Kidney tubule cell (primary cell): ENCODE results near the gene SMURF2.
"Not testable (repeated sequence)": the region's sequence is repeated elsewhere in the genome, so short reads cannot be mapped to it uniquely, and the experiment has no call there.

ENCODE experiments used
- DNase-seq: peaks from one replicate; pipeline ENCODE4 v3.0.0-alpha.2; 2018; ENCODE audit warnings: low spot score

Gene SMURF2

DNA sequence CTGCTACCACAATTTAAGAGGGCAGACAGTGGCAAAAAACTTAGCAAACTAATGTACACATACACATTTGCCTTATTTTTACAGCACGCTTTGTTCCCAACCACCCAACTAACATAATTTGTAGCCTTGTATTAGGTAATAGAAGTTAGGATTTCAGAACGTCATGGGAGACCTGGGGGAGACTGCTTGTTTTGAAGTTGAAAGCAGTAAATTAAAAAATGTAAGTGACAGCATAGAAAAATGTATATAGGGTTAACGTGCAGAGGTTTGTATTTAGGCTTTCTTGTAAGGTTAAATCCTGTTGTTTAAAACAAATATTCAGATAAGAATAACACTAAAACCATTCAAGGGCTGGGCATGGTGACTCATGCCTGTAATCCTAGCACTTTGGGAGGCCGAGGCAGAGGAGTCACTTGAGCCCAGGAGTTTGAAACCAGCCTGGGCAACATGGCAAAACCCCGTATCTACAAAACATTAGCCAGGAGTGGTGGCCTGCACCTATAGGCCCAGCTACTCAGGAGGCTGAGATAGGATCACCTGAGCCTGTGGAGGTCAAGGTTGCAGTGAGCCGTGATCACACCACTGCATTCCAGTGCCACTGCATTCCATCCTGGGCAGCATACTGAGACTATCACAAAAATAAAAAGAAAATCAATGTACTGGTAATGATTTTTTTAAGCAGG lies 2.3 kb upstream of the SMURF2 start:
- peak; percentile 60 for DNase-seq

GRCh38 chr17:64663836-64664235 lies 1.7 kb upstream of the SMURF2 start:
- not testable (repeated sequence) for DNase-seq

GRCh38 chr17:64662774-64663367 lies 764 bp upstream of the SMURF2 start:
- DNase-seq = no peak

DNA sequence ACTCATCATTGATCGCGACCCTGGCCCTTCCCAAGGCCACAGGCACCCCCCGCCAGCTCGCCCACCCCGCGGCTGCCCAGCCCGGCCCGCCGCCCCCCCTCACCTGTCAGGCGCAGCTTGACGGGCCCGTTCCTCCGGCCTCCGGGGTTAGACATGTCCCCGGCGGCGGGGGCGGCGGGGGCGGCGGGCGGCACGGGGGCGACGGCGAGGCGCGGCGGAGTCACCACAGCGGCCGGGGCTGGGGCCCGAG lies 456 bp downstream of the SMURF2 start:
- no peak for DNase-seq

- peak; percentile 35 for DNase-seq
Measured at GRCh38 chr17:64660978-64661725, 955 bp downstream of the SMURF2 start.

DNA sequence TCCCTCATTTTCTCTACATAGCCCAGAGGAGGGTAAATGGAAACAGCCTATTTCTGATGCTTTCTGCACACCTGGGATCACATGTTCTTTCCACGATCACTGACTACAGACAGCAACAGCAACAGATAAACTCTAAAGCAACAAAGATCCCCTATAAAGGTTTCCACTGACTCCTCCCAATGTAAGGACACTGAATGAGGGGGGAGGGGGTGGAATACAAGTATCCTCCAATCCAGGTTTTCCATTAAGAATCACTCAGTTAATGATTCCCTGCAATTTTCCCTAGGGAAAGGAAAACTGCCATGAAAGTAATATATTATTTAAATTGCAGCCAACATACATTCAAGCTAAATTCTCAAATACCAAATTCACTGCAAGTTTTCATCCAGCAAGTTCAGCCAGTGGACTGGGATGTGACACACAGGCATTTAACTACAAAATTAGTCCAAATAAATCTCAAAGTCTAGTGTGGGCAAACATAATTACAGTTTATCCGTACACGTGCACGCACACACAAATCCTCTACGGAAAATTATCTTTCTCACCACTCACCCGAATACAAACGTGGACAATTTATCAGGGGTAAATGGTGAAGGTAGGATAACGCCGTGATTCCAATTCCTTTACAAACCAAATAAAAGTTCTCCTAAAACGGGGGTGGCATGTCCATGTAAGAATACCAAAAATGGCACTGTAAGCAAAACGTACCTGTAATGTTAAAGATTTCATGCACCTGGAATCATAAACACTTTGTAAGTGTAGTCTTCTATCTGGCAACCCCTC lies 1.7 kb downstream of the SMURF2 start:
- peak; percentile 83 for DNase-seq

DNA sequence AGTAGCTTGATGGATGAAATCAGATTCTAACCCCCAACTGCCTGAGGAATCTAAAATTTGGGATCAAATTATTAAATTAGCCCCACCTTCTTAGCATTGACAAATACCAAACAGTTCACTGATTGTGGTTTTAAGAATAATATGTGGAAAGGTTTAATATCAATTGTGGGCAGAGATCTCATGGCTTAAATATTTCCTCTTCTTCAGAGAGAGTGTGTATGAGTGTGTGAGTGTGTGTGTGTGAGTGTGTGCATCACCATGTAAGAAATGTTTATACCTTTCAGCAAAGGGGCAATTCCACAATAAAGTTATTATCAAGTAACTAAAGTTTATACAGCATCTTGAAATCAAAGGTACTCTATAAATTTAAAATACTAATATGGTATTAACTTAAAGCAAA lies 3.2 kb downstream of the SMURF2 start:
- peak; percentile 71 for DNase-seq

DNA sequence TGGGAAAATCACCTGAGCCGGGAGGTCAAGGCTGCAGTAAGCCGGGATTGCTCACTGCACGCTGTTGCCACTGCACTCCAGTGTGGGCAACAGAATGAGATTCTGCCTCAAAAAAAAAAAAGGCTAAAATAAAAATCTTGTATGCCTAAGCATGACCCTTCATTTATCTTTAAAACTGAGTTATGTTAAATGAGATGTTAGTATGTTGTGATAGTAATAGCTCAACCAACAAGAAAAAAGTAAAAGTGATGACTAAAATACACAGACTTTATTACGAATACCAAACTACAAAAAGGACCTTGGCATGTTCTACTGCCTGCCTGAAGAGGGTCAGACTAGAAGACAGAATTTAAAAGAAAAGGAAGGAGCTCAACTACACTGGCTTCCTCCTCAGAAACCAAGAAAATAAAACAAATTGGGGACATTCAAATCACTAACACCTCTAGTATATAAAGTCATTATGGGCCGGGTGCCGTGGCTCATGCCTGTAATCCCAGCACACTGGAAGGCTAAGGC lies 4.4 kb downstream of the SMURF2 start:
- no peak for DNase-seq

- DNase-seq = no peak
Measured at GRCh38 chr17:64655704-64656103, 6.4 kb downstream of the SMURF2 start.

GRCh38 chr17:64653985-64654355 lies 8.1 kb downstream of the SMURF2 start:
- no peak for DNase-seq

DNA sequence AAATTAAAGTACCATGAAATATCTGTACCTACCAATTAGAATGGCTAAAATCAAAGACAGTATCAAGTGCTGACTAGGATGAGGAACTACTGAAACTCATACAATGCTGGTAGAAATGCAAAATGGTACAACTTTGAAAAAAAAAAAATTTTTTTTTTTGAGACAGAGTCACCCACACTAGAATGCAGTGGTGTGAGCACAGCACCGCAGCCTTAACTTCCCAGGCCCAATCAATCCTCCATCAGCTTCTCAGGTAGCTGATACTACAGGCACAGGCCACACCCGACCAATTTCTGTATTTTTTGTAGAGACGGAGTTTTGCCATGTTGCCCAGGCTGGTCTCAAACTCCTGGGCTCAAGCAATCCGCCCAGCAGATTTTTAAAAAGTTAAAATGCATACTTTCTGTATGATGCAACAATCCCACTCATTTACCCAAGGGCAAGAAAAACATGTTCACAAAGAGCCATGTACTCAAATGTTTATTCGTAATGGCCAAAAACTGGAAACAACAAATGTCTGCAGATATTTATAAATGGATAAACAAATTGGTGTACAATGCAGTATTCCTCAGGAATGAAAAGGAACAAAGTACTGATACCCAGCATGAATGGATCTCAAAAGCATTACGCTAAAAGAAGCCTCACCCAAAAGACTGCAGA lies 8.7 kb downstream of the SMURF2 start:
- no peak for DNase-seq

GRCh38 chr17:64651889-64652288 lies 10.2 kb downstream of the SMURF2 start:
- DNase-seq = no peak

DNA sequence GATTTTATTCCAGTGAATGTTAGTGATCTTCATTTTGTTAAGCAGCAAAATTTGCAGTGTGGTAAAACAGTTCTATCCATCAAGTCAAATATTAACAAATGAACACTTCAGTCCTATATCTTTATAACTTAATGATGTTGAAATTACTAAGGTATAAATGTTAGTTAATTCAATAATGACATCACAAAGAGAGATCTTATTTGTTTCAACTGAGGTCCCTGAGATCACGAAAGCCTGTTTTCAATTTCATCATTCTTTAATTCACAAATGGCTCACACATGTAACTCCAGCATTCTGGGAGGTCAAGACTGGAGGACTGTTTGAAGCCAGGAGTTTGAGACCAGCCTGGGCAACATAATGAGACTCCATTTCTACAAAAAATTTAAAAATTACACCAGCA lies 13.9 kb downstream of the SMURF2 start:
- DNase-seq = no peak

GRCh38 chr17:64647817-64648216 lies 14.3 kb downstream of the SMURF2 start:
- DNase-seq = no peak

DNA sequence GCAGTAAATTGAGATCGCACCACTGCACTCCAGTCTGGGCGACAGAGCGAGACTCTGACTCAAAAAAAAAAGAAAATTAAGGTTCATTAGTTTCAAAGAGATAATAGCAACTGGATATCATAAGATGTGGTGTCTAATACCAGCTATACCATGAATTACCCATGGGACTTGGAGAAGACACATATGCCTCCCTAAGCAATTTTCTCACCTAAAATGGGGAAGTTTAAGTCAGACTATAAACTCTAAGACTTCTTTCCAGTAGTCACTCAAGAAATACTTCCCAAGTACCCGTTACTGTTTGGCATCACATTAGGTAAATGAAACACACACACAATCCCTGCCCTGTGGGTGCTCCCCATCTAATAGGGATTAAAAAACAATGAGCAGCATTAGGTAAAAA lies 22.6 kb downstream of the SMURF2 start:
- no peak for DNase-seq

DNA sequence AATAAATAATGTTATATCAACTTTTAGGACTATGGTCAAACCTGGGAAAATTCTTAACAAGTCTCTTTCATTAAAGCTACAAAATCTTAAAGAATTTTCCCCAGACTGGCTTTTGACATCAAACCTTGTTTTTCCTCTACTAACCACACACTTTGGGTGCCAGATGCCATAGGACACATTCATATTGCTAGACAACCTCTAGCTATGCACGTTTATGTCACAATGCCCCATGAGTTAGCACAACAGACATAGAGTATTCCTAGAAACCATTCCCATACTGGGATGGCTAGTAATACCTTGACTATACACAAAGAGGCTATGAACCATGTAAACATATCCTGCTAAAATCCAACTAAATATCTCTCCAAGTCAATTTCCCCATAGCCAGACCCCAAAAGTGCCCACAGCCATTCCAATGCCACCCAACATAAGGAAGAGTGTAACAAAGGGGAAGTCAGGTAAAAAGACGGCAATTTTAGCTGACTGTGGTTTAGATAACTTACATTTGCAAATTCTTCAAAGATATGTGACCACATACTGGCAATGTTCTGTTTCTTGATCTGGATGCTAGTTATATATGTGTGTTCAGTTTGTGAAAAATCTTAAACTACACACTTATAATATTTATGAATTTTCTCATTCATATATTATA lies 23.4 kb downstream of the SMURF2 start:
- DNase-seq = no peak

GRCh38 chr17:64635647-64636305 lies 26.3 kb downstream of the SMURF2 start:
- DNase-seq = peak; percentile 27

DNA sequence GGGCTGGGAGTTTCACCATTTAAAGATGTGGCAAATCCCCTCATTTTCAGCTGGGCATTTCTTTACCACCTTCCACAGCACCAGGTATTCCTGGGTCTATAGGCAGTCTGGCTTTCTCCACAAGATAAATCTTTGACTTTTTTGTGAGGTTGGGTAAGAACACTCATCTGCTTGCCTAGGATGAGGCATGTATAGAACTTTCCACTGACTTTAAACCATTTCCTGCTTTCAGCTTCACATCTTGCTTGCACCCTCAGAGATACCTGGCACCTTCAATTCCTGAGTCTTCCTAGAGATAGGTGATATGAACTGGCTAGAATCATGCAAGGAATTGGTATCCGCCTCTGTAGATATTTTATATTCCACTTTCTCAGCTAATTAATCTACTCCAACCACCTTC lies 27.9 kb downstream of the SMURF2 start:
- DNase-seq = no peak

DNA sequence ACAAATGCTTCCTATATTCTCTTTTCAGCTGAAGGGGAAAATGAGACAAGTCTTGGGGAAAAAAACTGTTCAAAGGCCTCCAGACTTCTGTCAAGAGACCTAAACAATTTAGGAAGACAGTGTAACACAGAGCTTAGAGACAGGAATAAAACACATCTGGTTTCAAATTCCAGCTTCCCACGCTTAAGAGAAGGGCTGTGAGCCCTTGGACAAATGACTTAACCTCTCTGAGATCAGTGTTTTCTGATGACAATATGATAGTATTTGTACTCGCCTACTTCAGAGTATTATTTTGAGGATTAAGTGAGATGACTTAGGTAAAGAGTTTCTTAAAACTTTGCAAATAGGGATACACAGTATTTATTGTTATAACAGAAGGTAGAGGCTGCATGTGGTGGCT lies 29.5 kb downstream of the SMURF2 start:
- no peak for DNase-seq

- peak; percentile 75 for DNase-seq
Measured at GRCh38 chr17:64632194-64632593, 29.9 kb downstream of the SMURF2 start.
